ENCODE measurements around the gene PLA2G2F. TPM values are rescaled to one million over a fixed set of nuclear protein-coding genes. Genes with fewer than 3 reads are reported as not detected.

Gene PLA2G2F
- total RNA-seq, 2 donors from 2014 or later = not detected

DNA sequence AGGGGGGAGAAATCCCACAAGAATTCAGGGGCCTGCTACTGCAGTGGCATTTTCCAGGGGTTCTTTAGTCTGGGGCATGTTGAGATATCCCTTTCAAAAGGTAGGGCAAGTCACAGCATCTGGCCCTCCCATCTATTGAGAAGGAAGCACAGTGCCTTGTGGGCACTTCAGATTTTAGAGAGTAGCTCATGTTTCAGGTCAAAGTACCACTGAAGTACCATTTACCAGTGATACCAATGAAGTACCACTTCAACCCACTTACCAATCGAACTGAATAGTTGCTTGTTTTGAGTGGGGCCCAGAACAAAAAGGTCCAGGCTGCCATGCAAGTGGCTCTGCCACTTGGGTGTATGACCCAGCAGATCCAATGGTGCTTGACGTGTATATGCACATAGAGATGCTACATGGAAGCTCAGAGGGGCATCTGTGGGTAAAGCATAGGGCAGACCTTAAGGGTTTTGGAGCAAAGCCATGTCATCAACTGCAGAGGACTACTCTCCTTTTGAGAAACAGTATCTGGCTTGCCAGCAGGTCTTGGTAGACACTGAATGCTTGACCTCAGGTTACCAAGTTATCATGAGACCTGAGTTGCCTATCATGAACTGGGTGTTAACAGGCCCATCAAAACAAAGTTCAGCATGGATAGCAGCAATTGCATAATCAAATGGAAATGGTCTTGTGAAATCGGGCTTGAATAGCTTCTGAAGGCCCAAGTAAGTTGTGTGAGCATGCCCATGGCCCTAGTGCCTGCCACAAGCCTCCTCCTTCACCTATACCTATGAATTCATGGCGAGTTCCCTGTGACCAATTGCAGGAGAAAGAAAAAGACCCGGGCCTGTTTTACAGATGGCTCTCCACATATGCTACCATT, 43.3 kb upstream of the PLA2G2F start:
- H3K36me3 ChIP-seq (ENCODE audit: control insufficient read depth, insufficient read depth, low read length) = no peaks in the 10 kb centered on the region
- peaks cover 10% of the 10 kb centered on the region for H3K27me3 ChIP-seq (ENCODE audit: control insufficient read depth, insufficient read depth, low read length, poor library complexity, severe bottlenecking)
- H3K9ac ChIP-seq (ENCODE audit: extremely low read depth, low read length, poor library complexity, severe bottlenecking) = no peak overlapping the region
- no peak overlapping the region for H3K27ac ChIP-seq (ENCODE audit: low read depth, low read length)
- DNase-seq = no peak
- no peak overlapping the region for H3K4me3 ChIP-seq (ENCODE audit: low read length)
- Mint-ChIP-seq H3K9me3 (peaks cover 37% of the 10 kb centered on the region), H3K36me3 (ENCODE audit: low read depth) (peaks cover 3% of the 10 kb centered on the region), H3K4me3 (no peak overlapping the region), H3K27me3 (ENCODE audit: insufficient read depth) (peaks cover 15% of the 10 kb centered on the region), H3K27ac (no peak overlapping the region), H3K4me1 (no peaks in the 10 kb centered on the region)
- no peaks in the 10 kb centered on the region for H3K4me1 ChIP-seq (ENCODE audit: control insufficient read depth, insufficient read depth, low read length)
- H3K9me3 ChIP-seq (ENCODE audit: control insufficient read depth, low read length) = peaks cover 23% of the 10 kb centered on the region
- no peak for TF ChIP-seq CTCF (conservative IDR thresholded peaks at IDR 0.05)
- WGBS, 2 experiments (ENCODE audit: insufficient coverage in 1 of 2, insufficient read length in 1 of 2) = 69 to 79% methylated on average over 3 to 5 of the region's 5 CpGs

DNA sequence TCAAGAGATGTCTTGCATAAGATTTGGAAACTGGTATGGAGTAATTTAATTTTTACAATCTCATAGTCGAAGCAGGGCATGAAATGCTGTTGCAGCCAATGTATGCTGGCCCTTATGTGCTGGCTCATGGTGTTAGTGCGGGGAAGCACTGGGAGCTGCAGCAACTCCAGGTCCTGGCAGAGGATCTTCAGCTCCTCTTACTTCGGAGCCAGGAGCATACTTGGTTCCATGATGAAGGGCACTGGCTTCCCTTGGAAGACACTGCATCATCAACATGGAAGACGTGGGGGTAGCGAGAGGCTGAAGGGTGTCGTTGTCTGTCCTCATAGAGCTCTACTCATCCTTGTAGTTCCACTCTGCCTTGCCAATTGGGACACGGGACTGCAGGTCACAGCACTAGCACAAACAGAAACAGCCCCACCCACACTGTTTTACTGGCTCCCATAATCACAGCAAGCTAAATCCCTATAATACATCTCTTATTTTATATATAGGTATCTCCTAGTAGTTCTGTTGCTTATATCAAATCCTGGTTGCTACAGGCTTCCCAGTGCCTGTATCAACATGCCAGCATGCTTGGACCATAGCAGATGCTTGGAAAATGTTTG, 42.2 kb upstream of the PLA2G2F start:
- WGBS, 2 experiments (ENCODE audit: insufficient coverage in 1 of 2, insufficient read length in 1 of 2) = 84 to 90% methylated on average over 6 to 7 of the region's 7 CpGs
- peaks cover 3% of the 10 kb centered on the region for H3K36me3 Mint-ChIP-seq (ENCODE audit: low read depth)
- no peak overlapping the region for H3K4me3 Mint-ChIP-seq
- Histone ChIP-seq H3K27ac (ENCODE audit: low read depth, low read length) (no peak overlapping the region), H3K9me3 (ENCODE audit: control insufficient read depth, low read length) (peaks cover 23% of the 10 kb centered on the region), H3K9ac (ENCODE audit: extremely low read depth, low read length, poor library complexity, severe bottlenecking) (no peak overlapping the region), H3K27me3 (ENCODE audit: control insufficient read depth, insufficient read depth, low read length, poor library complexity, severe bottlenecking) (peaks cover 10% of the 10 kb centered on the region), H3K4me1 (ENCODE audit: control insufficient read depth, insufficient read depth, low read length) (no peaks in the 10 kb centered on the region), H3K4me3 (ENCODE audit: low read length) (no peak overlapping the region), H3K36me3 (ENCODE audit: control insufficient read depth, insufficient read depth, low read length) (no peaks in the 10 kb centered on the region)
- DNase-seq = no peak
- TF ChIP-seq CTCF (conservative IDR thresholded peaks at IDR 0.05) = no peak
- H3K27ac Mint-ChIP-seq = no peak overlapping the region
- H3K27me3 Mint-ChIP-seq (ENCODE audit: insufficient read depth) = peaks cover 14% of the 10 kb centered on the region
- no peaks in the 10 kb centered on the region for H3K4me1 Mint-ChIP-seq
- H3K9me3 Mint-ChIP-seq = peaks cover 37% of the 10 kb centered on the region

- Mint-ChIP-seq H3K4me3 (no peak overlapping the region), H3K9me3 (peaks cover 37% of the 10 kb centered on the region), H3K27ac (no peak overlapping the region), H3K4me1 (no peaks in the 10 kb centered on the region), H3K36me3 (ENCODE audit: low read depth) (peaks cover 3% of the 10 kb centered on the region), H3K27me3 (ENCODE audit: insufficient read depth) (no peaks in the 10 kb centered on the region)
- H3K36me3 ChIP-seq (ENCODE audit: control insufficient read depth, insufficient read depth, low read length) = no peaks in the 10 kb centered on the region
- no peak overlapping the region for H3K4me3 ChIP-seq (ENCODE audit: low read length)
- no peak for DNase-seq
- no peak overlapping the region for H3K27ac ChIP-seq (ENCODE audit: low read depth, low read length)
- H3K9me3 ChIP-seq (ENCODE audit: control insufficient read depth, low read length) = peaks cover 23% of the 10 kb centered on the region
- H3K9ac ChIP-seq (ENCODE audit: extremely low read depth, low read length, poor library complexity, severe bottlenecking) = no peak overlapping the region
- no peaks in the 10 kb centered on the region for H3K4me1 ChIP-seq (ENCODE audit: control insufficient read depth, insufficient read depth, low read length)
- no peaks in the 10 kb centered on the region for H3K27me3 ChIP-seq (ENCODE audit: control insufficient read depth, insufficient read depth, low read length, poor library complexity, severe bottlenecking)
- no peak for TF ChIP-seq CTCF (conservative IDR thresholded peaks at IDR 0.05)
- WGBS, 2 experiments (ENCODE audit: insufficient coverage in 1 of 2, insufficient read length in 1 of 2) = 86 to 100% methylated on average over 1 to 3 of the region's 3 CpGs
These were observed 39.6 kb upstream of the PLA2G2F start for GRCh38 chr1:20099533-20099932.

Data from endodermal cell (in vitro differentiated cells).